ENCODE results near the gene LIPA.

GRCh38 chr10:89263531-89263930 is 12.0 kb upstream of the LIPA start:
- no peak for TF ChIP-seq CTCF (conservative IDR thresholded peaks at IDR 0.05; ENCODE audit: low read depth, low read length)
- no peak for TF ChIP-seq POLR2A (IDR thresholded peaks at IDR 0.05; ENCODE audit: low read depth, low read length)
- no peak for TF ChIP-seq MXI1 (IDR thresholded peaks at IDR 0.05; ENCODE audit: borderline replicate concordance, low read depth, low read length)
- no peak for TF ChIP-seq BHLHE40 (IDR thresholded peaks at IDR 0.05; ENCODE audit: low read depth, low read length)

Measured in IMR-90 (cell line).